Left renal pelvis (tissue), 4 donors: ENCODE measurements around the gene TTF2. TPM values are rescaled to one million over a fixed set of nuclear protein-coding genes. Genes with fewer than 3 reads are reported as not detected.

ENCODE experiments used
- DNase-seq, 4 donors: peaks; one replicate each; pipeline ENCODE4 v3.0.0-alpha.2; 2013; ENCODE audit warnings: low read depth in 4 of 4, low spot score in 3 of 4
- polyA plus RNA-seq, 4 donors: library from polyadenylated mRNA; unstranded; fragments of 120-200 nt; gene quantifications; one replicate each; pipeline ENCODE4 v1.2.1, GENCODE V29; 2013; ENCODE audit not compliant: insufficient read length in 4 of 4

The TTF2 gene
- polyA plus RNA-seq = 10 to 100 TPM; 15.2 to 24.8 (median 21.2) TPM

GRCh38 chr1:117059678-117060440, at the start of gene TTF2:
Gene TTF2, plus strand, starts transcription at chr1:117060326. Its CDS starts 21 bp downstream, at chr1:117060347.
- peak; percentile 90 to 98 (median 94) for DNase-seq

GRCh38 chr1:117011334-117011733, 48.8 kb upstream of the TTF2 start:
- no peak for DNase-seq

GRCh38 chr1:117013309-117013858, 46.7 kb upstream of the TTF2 start:
- DNase-seq = peak; percentile 12 to 47 (median 24)

GRCh38 chr1:117014209-117014608, 45.9 kb upstream of the TTF2 start:
- DNase-seq = no peak

GRCh38 chr1:117015724-117016123, 44.4 kb upstream of the TTF2 start:
- DNase-seq = no peak

- DNase-seq = no peak
These were observed 43.1 kb upstream of the TTF2 start for GRCh38 chr1:117017062-117017461.

- DNase-seq = no peak
These were observed 42.5 kb upstream of the TTF2 start for GRCh38 chr1:117017648-117018047.

GRCh38 chr1:117020526-117021156, 39.5 kb upstream of the TTF2 start:
- DNase-seq = no peak

- no peak for DNase-seq
These were observed 38.0 kb upstream of the TTF2 start for GRCh38 chr1:117022114-117022513.

GRCh38 chr1:117025568-117025967, 34.6 kb upstream of the TTF2 start:
- DNase-seq = no peak

- DNase-seq = no peak
These were observed 33.8 kb upstream of the TTF2 start for GRCh38 chr1:117026361-117026760.

GRCh38 chr1:117029685-117030084, 30.4 kb upstream of the TTF2 start:
- DNase-seq = no peak

GRCh38 chr1:117030271-117030877, 29.8 kb upstream of the TTF2 start:
- DNase-seq = no peak

GRCh38 chr1:117032266-117032665, 27.9 kb upstream of the TTF2 start:
- no peak for DNase-seq

- no peak for DNase-seq
These were observed 27.2 kb upstream of the TTF2 start for GRCh38 chr1:117032681-117033539.

- DNase-seq = no peak
These were observed 26.4 kb upstream of the TTF2 start for GRCh38 chr1:117033772-117034171.

- DNase-seq = no peak
These were observed 25.3 kb upstream of the TTF2 start for GRCh38 chr1:117034791-117035290.

- peak in 3 of 4 donors; percentile 59 to 73 (median 64) for DNase-seq
These were observed 24.1 kb upstream of the TTF2 start for GRCh38 chr1:117036018-117036461.

GRCh38 chr1:117037802-117038201, 22.3 kb upstream of the TTF2 start:
- no peak for DNase-seq

GRCh38 chr1:117038236-117038635, 21.9 kb upstream of the TTF2 start:
- no peak for DNase-seq
